Fibroblast of skin of left quadriceps (primary cell): ENCODE data around the gene TEAD4.

Source experiments
- DNase-seq, 2 experiments: peaks; one replicate each; pipeline ENCODE4 v3.0.0-alpha.2; 2013; ENCODE audit warnings: low read depth in 2 of 2

TEAD4 gene

DNA sequence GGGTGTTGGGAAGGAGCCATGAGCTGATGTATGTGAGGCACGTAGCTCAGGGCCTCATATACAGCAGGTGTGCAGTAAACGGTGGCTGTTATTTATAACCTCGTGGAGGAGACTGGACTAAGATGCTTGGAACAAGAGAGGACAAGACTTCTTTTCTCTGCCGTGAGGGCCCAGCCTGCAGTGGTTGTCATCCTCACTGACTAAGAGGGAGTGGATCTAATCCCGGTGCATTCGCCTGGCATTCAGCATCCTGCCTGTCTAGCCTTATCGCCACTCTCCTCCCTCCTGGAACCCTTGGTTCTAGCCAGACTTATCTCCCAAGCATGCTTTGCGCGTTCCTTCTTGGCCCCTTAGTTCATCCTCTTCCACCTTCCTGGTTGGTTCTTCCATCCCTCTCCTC lies 121.9 kb downstream of the TEAD4 start:
- no peak for DNase-seq

GRCh38 chr12:3081886-3082285 lies 122.7 kb downstream of the TEAD4 start:
- DNase-seq = no peak

- DNase-seq = no peak
Observed at GRCh38 chr12:3083241-3083920, 124.2 kb downstream of the TEAD4 start.

DNA sequence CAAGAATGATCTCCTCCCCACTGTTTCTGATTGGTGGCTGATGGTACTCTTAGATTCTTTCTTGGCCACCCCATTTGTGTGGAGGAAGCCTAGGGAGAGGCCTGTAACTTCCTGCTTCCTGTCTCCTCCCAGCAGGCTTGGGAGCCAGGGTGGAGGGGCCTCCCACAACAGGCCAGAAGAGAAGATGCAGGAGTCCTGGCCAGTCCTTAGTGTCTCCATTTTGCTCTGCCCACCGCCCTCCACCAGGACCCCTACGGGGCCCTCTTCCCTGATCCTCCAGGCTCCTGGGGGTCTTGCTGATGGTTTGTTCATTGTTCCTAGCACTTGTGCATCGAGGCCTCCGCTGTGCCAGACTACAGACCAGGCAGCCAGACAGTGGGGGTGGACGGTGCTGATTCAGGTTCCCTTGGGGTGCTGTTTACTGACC lies 124.7 kb downstream of the TEAD4 start:
- DNase-seq = no peak

- DNase-seq = no peak
Observed at GRCh38 chr12:3084742-3085141, 125.5 kb downstream of the TEAD4 start.

DNA sequence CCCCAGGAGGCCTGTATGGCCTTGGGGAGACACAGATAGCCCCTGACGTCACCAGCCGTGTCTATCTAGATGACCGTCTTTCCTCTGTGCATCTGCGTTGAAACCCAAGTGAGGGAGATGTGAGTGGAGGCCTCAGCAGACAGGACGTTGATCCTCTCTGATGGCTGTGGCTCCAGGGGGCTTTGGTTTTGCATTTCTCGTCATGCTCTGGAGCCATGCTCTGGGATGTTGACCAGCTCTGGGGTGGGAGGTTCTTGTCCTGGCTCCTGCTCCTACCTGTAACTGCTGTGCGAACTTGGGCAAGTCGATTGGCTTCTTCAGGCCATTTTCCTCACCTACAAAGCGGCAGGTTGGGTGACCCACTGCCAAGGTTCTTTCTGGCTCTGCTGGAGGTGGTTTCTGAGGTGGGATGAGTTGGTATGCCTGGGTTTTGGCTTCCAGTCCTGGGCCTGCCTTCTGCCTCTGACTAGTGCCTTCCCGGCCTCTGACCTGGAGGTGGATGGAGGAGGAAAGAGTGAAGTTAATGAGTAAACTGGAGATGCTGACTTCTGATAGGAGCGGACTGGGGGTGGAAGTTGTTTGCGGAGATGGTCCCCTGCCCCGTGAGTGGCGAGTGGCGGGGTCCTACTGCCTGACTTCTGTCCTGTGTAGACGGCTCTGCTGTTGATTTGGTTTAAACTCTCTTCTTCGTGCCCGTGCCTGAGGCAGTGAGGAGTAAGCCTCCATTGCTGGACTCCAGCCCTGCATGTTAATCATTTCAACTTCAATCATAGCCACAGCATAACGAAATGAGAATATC lies 126.3 kb downstream of the TEAD4 start:
- DNase-seq = no peak

- DNase-seq = no peak
Observed at GRCh38 chr12:3086211-3086610, 127.0 kb downstream of the TEAD4 start.

GRCh38 chr12:3086729-3087323 lies 127.6 kb downstream of the TEAD4 start:
- DNase-seq = no peak

- DNase-seq = no peak
Observed at GRCh38 chr12:3087758-3088650, 128.8 kb downstream of the TEAD4 start.

GRCh38 chr12:3089588-3089987 lies 130.4 kb downstream of the TEAD4 start:
- no peak for DNase-seq
